Endodermal cell (in vitro differentiated cells): ENCODE data around the gene CDH13. TPM values are rescaled to one million over a fixed set of nuclear protein-coding genes. Genes with fewer than 3 reads are reported as not detected.

ENCODE experiments used
- DNase-seq: peaks from one replicate; pipeline ENCODE4 v3.0.0-alpha.2; 2017
- H3K27ac ChIP-seq: 2 replicates; pipeline ENCODE4 v1.5.1; 2013; ENCODE audit warnings: mild to moderate bottlenecking, low read depth, low read length, moderate library complexity
- H3K27me3 ChIP-seq: 2 replicates; pipeline ENCODE4 v1.6.1; 2013; ENCODE audit warnings: mild to moderate bottlenecking, low read length, moderate library complexity; ENCODE audit not compliant: insufficient read depth, control insufficient read depth, poor library complexity, severe bottlenecking
- H3K36me3 ChIP-seq: 2 replicates; pipeline ENCODE4 v1.7.0; 2013; ENCODE audit warnings: mild to moderate bottlenecking, low read length, moderate library complexity; ENCODE audit not compliant: control insufficient read depth, insufficient read depth
- H3K4me1 ChIP-seq: one replicate; pipeline ENCODE4 v1.7.0; 2013; ENCODE audit warnings: low read length; ENCODE audit not compliant: control insufficient read depth, insufficient read depth
- H3K4me3 ChIP-seq: 2 replicates; pipeline ENCODE4 v1.5.1; 2013; ENCODE audit warnings: mild to moderate bottlenecking, low read length, moderate library complexity
- H3K9ac ChIP-seq: 2 replicates; pipeline ENCODE4 v1.6.1; 2013; ENCODE audit warnings: mild to moderate bottlenecking, low read length, moderate library complexity; ENCODE audit not compliant: poor library complexity, severe bottlenecking; ENCODE audit errors: extremely low read depth
- H3K9me3 ChIP-seq: 2 replicates; pipeline ENCODE4 v1.6.1; 2013; ENCODE audit warnings: mild to moderate bottlenecking, low read length, moderate library complexity; ENCODE audit not compliant: control insufficient read depth
- H3K27ac Mint-ChIP-seq: 2 replicates; pipeline ENCODE4 v1.8.0; 2020; ENCODE audit warnings: mixed read lengths
- H3K27me3 Mint-ChIP-seq: 2 replicates; pipeline ENCODE4 v1.8.0; 2021; ENCODE audit warnings: mild to moderate bottlenecking, mixed read lengths; ENCODE audit not compliant: insufficient read depth
- H3K36me3 Mint-ChIP-seq: 2 replicates; pipeline ENCODE4 v1.8.0; 2020; ENCODE audit warnings: low read depth, mixed read lengths
- H3K4me1 Mint-ChIP-seq: 2 replicates; pipeline ENCODE4 v1.8.0; 2020; ENCODE audit warnings: mixed read lengths
- H3K4me3 Mint-ChIP-seq: 2 replicates; pipeline ENCODE4 v1.8.0; 2020; ENCODE audit warnings: mild to moderate bottlenecking, moderate library complexity, mixed read lengths
- H3K9me3 Mint-ChIP-seq: 2 replicates; pipeline ENCODE4 v1.8.0; 2020; ENCODE audit warnings: mild to moderate bottlenecking, mixed read lengths
- WGBS, 2 experiments: methylation state at CpG; one replicate each; pipeline versions ENCODE4 v1.1.5 to v1.1.7; 2013; ENCODE audit warnings: missing lambda C conversion rate in 2 of 2, mixed read lengths in 1 of 2; ENCODE audit not compliant: insufficient coverage in 1 of 2, insufficient read length in 1 of 2; 5-methylcytosine and 5-hydroxymethylcytosine counted together
- total RNA-seq, 2 donors: library from RNA; stranded (reverse); fragmentation: NEBNext Ultra II Directional in 1 of 2; extraction: Animal tissue kit (Norgen Biotek cat#: 25700) in 1 of 2; gene quantifications; 2 replicates in 1 of 2; 3 replicates in 1 of 2; pipeline ENCODE4 v1.2.1, GENCODE V29; 2021
- TF ChIP-seq, protein P1 (sequence below): fragments of 200-600 bp; sonication (generic); conservative IDR thresholded peaks from 2 replicates; pipeline ENCODE4 v1.5.0; 2021; ENCODE audit warnings: antibody characterized with exemption, mild to moderate bottlenecking

CDH13 gene
- total RNA-seq, 2 donors from 2014 or later, result 0.86 to 1.8 TPM

DNA sequence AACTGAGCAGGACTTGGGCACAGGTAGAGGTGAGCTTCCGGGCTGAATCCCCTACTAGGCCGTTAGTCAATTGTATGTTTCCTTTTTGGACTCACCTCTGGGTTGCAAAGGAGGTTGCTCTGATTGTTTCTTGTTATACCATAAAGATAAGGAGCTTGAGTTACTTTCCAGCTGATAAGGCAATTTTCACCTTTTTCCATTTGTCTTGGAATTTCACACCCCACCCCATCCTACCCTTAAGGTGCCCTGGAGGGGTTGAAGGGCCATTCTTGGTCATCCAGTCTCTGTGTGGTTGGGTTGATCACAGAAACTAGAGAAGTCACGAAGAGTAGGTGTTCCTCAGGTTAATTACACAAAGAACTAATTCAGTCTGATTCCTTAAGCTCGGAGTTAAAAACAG lies 162.2 kb downstream of the CDH13 start:
- peaks cover 9% of the 10 kb centered on the region for H3K9me3 Mint-ChIP-seq
- no peaks in the 10 kb centered on the region for H3K27me3 Mint-ChIP-seq
- H3K27ac Mint-ChIP-seq, result peak overlapping the region; percentile 35
- 65 to 90% methylated on average over 2 to 4 of the region's 4 CpGs for WGBS, 2 experiments
- no peak overlapping the region for H3K4me3 Mint-ChIP-seq
- Histone ChIP-seq H3K27ac (no peak overlapping the region), H3K9me3 (peaks cover 10% of the 10 kb centered on the region), H3K9ac (no peak overlapping the region), H3K4me3 (no peak overlapping the region), H3K27me3 (no peaks in the 10 kb centered on the region), H3K4me1 (peaks cover 9% of the 10 kb centered on the region), H3K36me3 (no peaks in the 10 kb centered on the region)
- H3K4me1 Mint-ChIP-seq, result peaks cover 28% of the 10 kb centered on the region
- no peaks in the 10 kb centered on the region for H3K36me3 Mint-ChIP-seq
- TF ChIP-seq, protein P1, sequence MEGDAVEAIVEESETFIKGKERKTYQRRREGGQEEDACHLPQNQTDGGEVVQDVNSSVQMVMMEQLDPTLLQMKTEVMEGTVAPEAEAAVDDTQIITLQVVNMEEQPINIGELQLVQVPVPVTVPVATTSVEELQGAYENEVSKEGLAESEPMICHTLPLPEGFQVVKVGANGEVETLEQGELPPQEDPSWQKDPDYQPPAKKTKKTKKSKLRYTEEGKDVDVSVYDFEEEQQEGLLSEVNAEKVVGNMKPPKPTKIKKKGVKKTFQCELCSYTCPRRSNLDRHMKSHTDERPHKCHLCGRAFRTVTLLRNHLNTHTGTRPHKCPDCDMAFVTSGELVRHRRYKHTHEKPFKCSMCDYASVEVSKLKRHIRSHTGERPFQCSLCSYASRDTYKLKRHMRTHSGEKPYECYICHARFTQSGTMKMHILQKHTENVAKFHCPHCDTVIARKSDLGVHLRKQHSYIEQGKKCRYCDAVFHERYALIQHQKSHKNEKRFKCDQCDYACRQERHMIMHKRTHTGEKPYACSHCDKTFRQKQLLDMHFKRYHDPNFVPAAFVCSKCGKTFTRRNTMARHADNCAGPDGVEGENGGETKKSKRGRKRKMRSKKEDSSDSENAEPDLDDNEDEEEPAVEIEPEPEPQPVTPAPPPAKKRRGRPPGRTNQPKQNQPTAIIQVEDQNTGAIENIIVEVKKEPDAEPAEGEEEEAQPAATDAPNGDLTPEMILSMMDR, result no peak
- peak; percentile 61 for DNase-seq

DNA sequence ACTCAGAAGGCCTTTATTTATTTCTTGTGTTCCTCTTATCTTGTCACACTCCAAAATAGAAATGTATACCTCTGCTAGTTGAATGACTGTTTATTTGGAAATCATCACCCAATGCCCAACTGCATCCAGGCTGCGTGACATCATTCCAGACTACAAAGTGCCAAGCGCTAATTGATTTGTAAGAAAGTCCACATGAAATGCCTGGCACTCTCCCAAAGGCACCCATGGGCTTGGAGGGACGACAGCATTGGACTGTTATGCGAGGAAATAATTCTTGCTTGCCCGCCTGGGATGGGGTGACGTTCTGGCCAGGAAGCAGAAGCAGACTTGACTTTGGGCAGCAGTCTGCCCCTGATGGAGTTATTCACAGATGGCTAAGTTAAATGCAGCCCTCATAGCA lies 165.9 kb downstream of the CDH13 start:
- Mint-ChIP-seq H3K4me3 (no peak overlapping the region), H3K36me3 (no peaks in the 10 kb centered on the region), H3K4me1 (peaks cover 28% of the 10 kb centered on the region), H3K27me3 (no peaks in the 10 kb centered on the region), H3K27ac (no peak overlapping the region), H3K9me3 (peaks cover 9% of the 10 kb centered on the region)
- H3K36me3 ChIP-seq, result no peaks in the 10 kb centered on the region
- no peak for DNase-seq
- peaks cover 10% of the 10 kb centered on the region for H3K9me3 ChIP-seq
- no peak overlapping the region for H3K4me3 ChIP-seq
- no peak overlapping the region for H3K9ac ChIP-seq
- H3K4me1 ChIP-seq, result peaks cover 9% of the 10 kb centered on the region
- 93 to 96% methylated on average over 6 of the region's 6 CpGs for WGBS, 2 experiments
- H3K27me3 ChIP-seq, result no peaks in the 10 kb centered on the region
- no peak overlapping the region for H3K27ac ChIP-seq
- TF ChIP-seq, protein P1, result no peak

GRCh38 chr16:82793528-82794245 lies 166.9 kb downstream of the CDH13 start:
- no peak overlapping the region for H3K27ac Mint-ChIP-seq
- WGBS, 2 experiments, result 82 to 88% methylated on average over 6 to 10 of the region's 10 CpGs
- no peaks in the 10 kb centered on the region for H3K27me3 Mint-ChIP-seq

More at GRCh38 chr16:82793528-82794245, 166.9 kb downstream of the CDH13 start:
- DNase-seq, result no peak
- Mint-ChIP-seq H3K4me1 (peaks cover 18% of the 10 kb centered on the region), H3K36me3 (no peaks in the 10 kb centered on the region), H3K9me3 (peaks cover 9% of the 10 kb centered on the region), H3K4me3 (no peak overlapping the region)
- Histone ChIP-seq H3K4me3 (no peak overlapping the region), H3K27ac (no peak overlapping the region), H3K4me1 (peaks cover 2% of the 10 kb centered on the region), H3K9me3 (peaks cover 10% of the 10 kb centered on the region), H3K36me3 (no peaks in the 10 kb centered on the region), H3K9ac (no peak overlapping the region), H3K27me3 (no peaks in the 10 kb centered on the region)
- TF ChIP-seq, protein P1, result peak; percentile 37
